ENCODE measurements around the gene PIGT. TPM values are rescaled to one million over a fixed set of nuclear protein-coding genes. Genes with fewer than 3 reads are reported as not detected.

The PIGT gene
- total RNA-seq, 4 donors from 2014 or later = 44.6 to 77.8 (median 51.8) TPM

GRCh38 chr20:45461225-45461624 is 45.3 kb downstream of the PIGT start:
- H3K36me3 ChIP-seq = no peaks in the 10 kb centered on the region
- no peak overlapping the region for H3K27ac ChIP-seq
- no peaks in the 10 kb centered on the region for H3K4me1 ChIP-seq
- no peaks in the 10 kb centered on the region for H3K9me3 ChIP-seq
- DNase-seq (ENCODE audit: low spot score in 2 of 2) = no peak
- H3K4me3 ChIP-seq = no peak overlapping the region
- H3K27me3 ChIP-seq = peaks cover 5% of the 10 kb centered on the region
- TF ChIP-seq POLR2AphosphoS5 (IDR thresholded peaks at IDR 0.05) (no peak), CTCF (IDR thresholded peaks at IDR 0.05) (no peak), POLR2A (IDR thresholded peaks at IDR 0.05) (no peak), EP300 (IDR thresholded peaks at IDR 0.05) (no peak)
- WGBS = 78% methylated on average over 1 of the region's 1 CpG

GRCh38 chr20:45462711-45463509 is 47.0 kb downstream of the PIGT start:
- Histone ChIP-seq H3K36me3 (no peaks in the 10 kb centered on the region), H3K9me3 (no peaks in the 10 kb centered on the region), H3K4me3 (no peak overlapping the region), H3K27me3 (peaks cover 5% of the 10 kb centered on the region), H3K27ac (no peak overlapping the region), H3K4me1 (no peaks in the 10 kb centered on the region)
- no peak for TF ChIP-seq CTCF (IDR thresholded peaks at IDR 0.05)
- no peak for TF ChIP-seq POLR2AphosphoS5 (IDR thresholded peaks at IDR 0.05)
- no peak for TF ChIP-seq POLR2A (IDR thresholded peaks at IDR 0.05)
- TF ChIP-seq EP300 (IDR thresholded peaks at IDR 0.05) = no peak
- no peak for DNase-seq (ENCODE audit: low spot score in 2 of 2)
- WGBS = 89% methylated on average over 6 of the region's 6 CpGs

- WGBS = 63% methylated on average over 4 of the region's 4 CpGs
- no peak for DNase-seq (ENCODE audit: low spot score in 2 of 2)
- Histone ChIP-seq H3K27ac (no peak overlapping the region), H3K36me3 (no peaks in the 10 kb centered on the region), H3K27me3 (peaks cover 8% of the 10 kb centered on the region), H3K9me3 (no peaks in the 10 kb centered on the region), H3K4me1 (no peaks in the 10 kb centered on the region), H3K4me3 (no peak overlapping the region)
- no peak for TF ChIP-seq POLR2AphosphoS5 (IDR thresholded peaks at IDR 0.05)
- TF ChIP-seq EP300 (IDR thresholded peaks at IDR 0.05) = no peak
- no peak for TF ChIP-seq CTCF (IDR thresholded peaks at IDR 0.05)
- no peak for TF ChIP-seq POLR2A (IDR thresholded peaks at IDR 0.05)
Measured at GRCh38 chr20:45463709-45464108, 47.8 kb downstream of the PIGT start.

- H3K4me1 ChIP-seq = peaks cover 16% of the 10 kb centered on the region
- DNase-seq (ENCODE audit: low spot score in 2 of 2) = no peak
- TF ChIP-seq POLR2AphosphoS5 (IDR thresholded peaks at IDR 0.05) = no peak
- TF ChIP-seq POLR2A (IDR thresholded peaks at IDR 0.05) = no peak
- TF ChIP-seq CTCF (IDR thresholded peaks at IDR 0.05) = no peak
- no peak for TF ChIP-seq EP300 (IDR thresholded peaks at IDR 0.05)
- H3K27ac ChIP-seq = no peak overlapping the region
- H3K4me3 ChIP-seq = no peak overlapping the region
- WGBS = 86% methylated on average over 1 of the region's 1 CpG
- no peaks in the 10 kb centered on the region for H3K36me3 ChIP-seq
- H3K27me3 ChIP-seq = peaks cover 26% of the 10 kb centered on the region
- H3K9me3 ChIP-seq = no peaks in the 10 kb centered on the region
Measured at GRCh38 chr20:45465491-45466266, 49.7 kb downstream of the PIGT start.

GRCh38 chr20:45467172-45467571 is 51.2 kb downstream of the PIGT start:
- WGBS = 94% methylated on average over 6 of the region's 6 CpGs
- Histone ChIP-seq H3K4me3 (no peak overlapping the region), H3K27ac (no peak overlapping the region), H3K4me1 (peaks cover 23% of the 10 kb centered on the region), H3K36me3 (no peaks in the 10 kb centered on the region), H3K27me3 (peaks cover 35% of the 10 kb centered on the region), H3K9me3 (no peaks in the 10 kb centered on the region)
- TF ChIP-seq POLR2AphosphoS5 (IDR thresholded peaks at IDR 0.05) (no peak), EP300 (IDR thresholded peaks at IDR 0.05) (no peak), POLR2A (IDR thresholded peaks at IDR 0.05) (no peak), CTCF (IDR thresholded peaks at IDR 0.05) (no peak)
- DNase-seq (ENCODE audit: low spot score in 2 of 2) = no peak
